Activated T-cell treated with anti-CD3 and anti-CD28 coated beads for 48 hours (primary cell): ENCODE measurements around the gene VWA8.

Experiments used
- DNase-seq: peaks from one replicate; pipeline ENCODE4 v3.0.0-alpha.2; 2020; ENCODE audit warnings: low read depth

VWA8 gene

GRCh38 chr13:41520016-41520659 lies 440.8 kb downstream of the VWA8 start:
- DNase-seq, result no peak
